GM20000 (cell line): ENCODE results near the gene ZNF746.
A peak's percentile ranks its signal among the peaks of the same experiment; 100 is the strongest.

Source experiments
- DNase-seq: peaks from one replicate; pipeline ENCODE4 v3.0.0; 2012; ENCODE audit warnings: low spot score
- CTCF ChIP-seq: IDR thresholded peaks from 2 replicates; pipeline ENCODE4 v1.5.1; 2012; ENCODE audit warnings: mild to moderate bottlenecking, control low read depth; ENCODE audit errors: extremely low read depth, missing control alignments

ZNF746 gene

GRCh38 chr7:149463500-149464161, 34.0 kb downstream of the ZNF746 start:
- TF ChIP-seq CTCF: no peak
- DNase-seq: no peak

DNA sequence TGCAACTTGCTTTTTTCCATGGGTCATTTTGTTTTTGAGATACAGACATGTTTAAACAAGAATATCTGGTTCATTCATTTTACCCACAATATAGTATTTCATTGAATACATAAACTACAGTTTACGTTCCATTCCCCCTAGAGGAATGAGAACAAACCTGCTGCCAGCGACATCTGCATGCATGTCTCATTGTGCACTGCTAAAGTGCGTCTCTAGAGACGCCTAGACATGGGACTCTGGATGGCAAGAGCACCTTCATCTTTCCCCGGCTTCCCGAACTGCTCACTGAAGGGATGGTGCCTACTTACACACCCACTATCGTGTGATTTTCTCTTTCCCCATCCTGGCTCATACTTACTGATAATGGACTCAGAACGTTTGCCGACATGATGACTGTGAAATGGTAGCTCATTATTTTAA, 35.5 kb downstream of the ZNF746 start:
- no peak for DNase-seq
- no peak for TF ChIP-seq CTCF

DNA sequence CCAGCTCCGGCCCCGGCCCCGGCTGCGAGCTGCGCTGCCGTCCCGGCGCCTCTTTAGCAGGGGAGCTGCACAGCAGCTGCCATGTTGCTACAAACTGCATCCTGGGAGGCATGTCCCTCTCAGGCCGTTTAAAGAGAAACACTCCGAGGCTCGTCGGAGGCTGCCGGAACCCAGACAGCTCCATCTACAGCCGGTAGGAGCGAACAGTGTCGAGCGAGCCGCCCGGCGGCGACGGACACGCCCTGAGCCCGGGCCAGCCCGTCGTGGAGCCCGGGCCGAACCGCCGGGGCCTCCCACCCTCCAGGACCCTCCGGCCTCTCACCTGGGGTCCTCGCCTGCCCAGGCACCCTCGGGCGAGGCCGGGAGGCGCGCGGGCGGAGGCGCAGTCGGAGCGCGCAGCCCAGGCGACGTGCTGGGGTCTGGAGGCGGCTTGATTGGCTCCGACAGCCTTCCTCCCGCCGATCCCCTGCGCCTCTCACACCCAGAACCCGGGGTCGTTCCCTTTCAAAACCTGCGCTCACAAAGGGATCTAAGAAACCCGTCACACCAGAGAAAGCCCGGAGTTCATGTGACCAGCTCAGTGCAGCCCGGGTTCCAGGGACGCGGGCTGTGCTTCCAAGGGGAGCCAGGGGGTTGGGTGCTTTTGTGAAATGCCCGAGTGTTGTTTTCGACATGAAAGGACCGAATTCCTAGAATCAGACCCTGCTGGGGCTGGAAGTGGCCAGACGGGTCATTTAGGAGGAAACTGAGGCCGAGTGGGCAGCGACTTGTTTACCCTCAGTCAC, 36.9 kb downstream of the ZNF746 start, which contains the start of gene ZNF777:
TSS of gene ZNF777 (minus strand) at position 570 of the 785 bp plus-strand sequence. CDS start 5,040 bp downstream, outside the sequence.
- peak; percentile 42 for TF ChIP-seq CTCF
- peak; percentile 98 for DNase-seq

DNA sequence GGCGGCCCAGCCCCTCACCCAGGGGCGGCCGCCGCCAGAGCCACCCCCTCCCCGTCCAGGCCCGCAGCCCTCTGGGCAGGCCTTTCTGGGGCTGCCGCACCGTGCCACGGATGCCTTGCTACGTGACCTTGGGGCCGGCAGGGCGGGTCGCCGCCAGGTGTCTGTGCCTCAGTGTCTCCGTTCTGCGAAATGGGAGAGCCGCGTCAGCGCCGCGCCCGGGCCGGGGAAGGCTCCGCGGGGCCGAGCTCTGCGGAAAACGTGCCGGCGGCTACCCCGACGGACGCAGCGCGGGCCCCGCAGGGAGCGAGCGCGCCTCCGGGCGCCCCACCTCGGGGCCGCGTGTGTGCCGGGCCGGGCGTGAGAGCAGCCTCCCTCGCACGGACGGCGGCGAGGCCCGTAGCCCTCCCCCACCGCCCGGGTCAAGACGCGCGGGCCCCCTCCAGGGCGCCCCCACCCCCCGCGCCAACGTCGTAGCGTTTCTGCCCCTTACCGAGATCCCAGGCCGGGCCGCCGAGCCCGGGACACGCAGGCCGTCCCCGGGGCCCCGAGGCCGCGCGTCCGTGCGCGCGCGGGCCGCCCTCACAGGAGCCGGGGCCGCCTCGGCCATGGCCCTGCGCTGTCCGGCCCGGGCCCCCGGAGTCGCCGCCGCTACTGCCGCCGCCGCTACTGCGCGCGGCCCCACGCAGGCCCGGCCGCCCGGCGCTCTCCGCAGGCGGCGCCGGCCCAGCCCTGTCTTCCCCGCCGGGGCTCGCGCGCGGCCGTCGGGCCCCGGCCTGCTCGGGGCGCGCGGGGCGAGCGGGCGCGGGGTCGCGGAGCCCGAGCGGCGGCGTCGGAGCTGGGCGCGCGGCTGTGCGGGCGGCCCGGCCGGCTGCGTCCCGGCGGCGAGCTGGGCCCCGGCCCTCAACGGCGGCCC, 37.8 kb downstream of the ZNF746 start:
- DNase-seq: peak; percentile 85
- TF ChIP-seq CTCF: no peak

GRCh38 chr7:149459201-149459539, 38.4 kb downstream of the ZNF746 start:
- no peak for TF ChIP-seq CTCF
- no peak for DNase-seq

- no peak for TF ChIP-seq CTCF
- DNase-seq: no peak
Measured at GRCh38 chr7:149458235-149458634, 39.4 kb downstream of the ZNF746 start.
